ENCODE measurements around the gene GIGYF2.

The GIGYF2 gene

GRCh38 chr2:232779465-232779864 is 82.3 kb downstream of the GIGYF2 start:
- no peak for DNase-seq
- Mint-ChIP-seq H3K27me3 (ENCODE audit: low read depth, poor library complexity) (no peaks in the 10 kb centered on the region), H3K36me3 (ENCODE audit: low read depth) (peaks cover 31% of the 10 kb centered on the region), H3K4me1 (peaks cover 26% of the 10 kb centered on the region), H3K27ac (peak overlapping the region; percentile 44), H3K9me3 (no peaks in the 10 kb centered on the region), H3K4me3 (no peak overlapping the region)
- TF ChIP-seq CTCF (IDR thresholded peaks at IDR 0.05) = no peak

DNA sequence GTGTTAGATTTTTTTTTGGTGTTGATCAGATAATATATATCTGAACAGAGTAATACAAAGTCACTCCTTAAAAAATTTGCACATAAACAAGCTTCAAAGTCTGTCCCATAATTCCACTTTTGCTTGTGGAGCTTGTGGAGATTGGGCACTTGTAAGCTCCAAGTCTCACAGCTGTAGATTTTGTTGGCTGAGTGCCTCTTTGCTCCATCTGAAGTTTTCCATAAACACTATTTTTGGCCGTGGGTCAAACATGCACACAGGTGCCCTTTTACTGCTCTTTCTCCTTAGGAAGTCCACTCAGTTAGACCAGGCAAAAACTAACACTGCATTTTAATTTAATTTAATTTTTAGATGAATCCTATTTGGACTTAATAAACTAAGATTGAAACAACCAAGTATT is 82.8 kb downstream of the GIGYF2 start:
- DNase-seq = no peak
- no peak overlapping the region for H3K4me3 Mint-ChIP-seq
- no peaks in the 10 kb centered on the region for H3K27me3 Mint-ChIP-seq (ENCODE audit: low read depth, poor library complexity)
- TF ChIP-seq CTCF (IDR thresholded peaks at IDR 0.05) = no peak
- peaks cover 36% of the 10 kb centered on the region for H3K36me3 Mint-ChIP-seq (ENCODE audit: low read depth)
- H3K4me1 Mint-ChIP-seq = peaks cover 26% of the 10 kb centered on the region
- no peaks in the 10 kb centered on the region for H3K9me3 Mint-ChIP-seq
- no peak overlapping the region for H3K27ac Mint-ChIP-seq

DNA sequence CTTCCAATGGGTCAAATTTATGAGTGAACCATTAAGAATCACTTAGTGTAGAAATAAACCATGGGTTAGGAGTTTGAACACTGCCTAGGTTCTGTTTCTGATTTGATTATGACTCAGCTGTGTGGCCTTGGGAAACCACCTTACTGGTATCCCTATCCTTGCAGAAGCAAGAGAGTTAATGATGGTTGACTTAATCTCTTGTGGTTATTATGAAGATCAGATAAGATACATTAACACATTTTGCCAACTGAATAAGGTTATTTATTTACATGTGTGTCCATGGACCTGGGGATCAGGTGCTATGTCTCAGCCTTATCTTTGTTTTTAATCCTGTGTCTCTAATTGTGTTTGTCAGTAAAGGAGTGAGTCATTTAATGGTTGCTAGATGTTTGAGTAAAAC is 84.6 kb downstream of the GIGYF2 start:
- no peak for TF ChIP-seq CTCF (IDR thresholded peaks at IDR 0.05)
- Mint-ChIP-seq H3K36me3 (ENCODE audit: low read depth) (peaks cover 42% of the 10 kb centered on the region), H3K9me3 (no peaks in the 10 kb centered on the region), H3K27ac (no peak overlapping the region), H3K4me1 (peaks cover 14% of the 10 kb centered on the region), H3K4me3 (no peak overlapping the region), H3K27me3 (ENCODE audit: low read depth, poor library complexity) (no peaks in the 10 kb centered on the region)
- DNase-seq = no peak

- DNase-seq = no peak
- H3K27ac Mint-ChIP-seq = no peak overlapping the region
- peaks cover 54% of the 10 kb centered on the region for H3K36me3 Mint-ChIP-seq (ENCODE audit: low read depth)
- H3K9me3 Mint-ChIP-seq = no peaks in the 10 kb centered on the region
- no peak for TF ChIP-seq CTCF (IDR thresholded peaks at IDR 0.05)
- H3K4me1 Mint-ChIP-seq = peaks cover 12% of the 10 kb centered on the region
- no peak overlapping the region for H3K4me3 Mint-ChIP-seq
- no peaks in the 10 kb centered on the region for H3K27me3 Mint-ChIP-seq (ENCODE audit: low read depth, poor library complexity)
Measured at GRCh38 chr2:232783278-232783677, 86.1 kb downstream of the GIGYF2 start.

DNA sequence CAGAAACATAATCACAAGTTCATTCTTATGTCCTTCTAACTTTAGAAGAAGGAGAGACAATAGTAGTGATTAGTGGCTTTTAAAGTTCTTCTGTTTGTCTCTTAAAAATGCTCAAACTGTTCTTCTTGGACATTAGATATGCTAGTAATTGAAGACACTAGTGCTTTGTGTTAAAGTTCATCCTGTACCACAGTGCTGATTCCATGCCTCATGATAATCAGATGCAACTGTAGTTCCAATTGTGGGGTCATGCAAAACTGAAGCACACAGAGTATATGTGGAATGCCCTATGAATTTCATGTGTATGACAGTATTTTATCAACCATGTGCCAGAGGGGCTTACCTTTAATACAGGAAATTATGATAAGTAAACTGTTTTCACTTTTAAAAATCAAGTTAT is 90.7 kb downstream of the GIGYF2 start:
- Mint-ChIP-seq H3K27me3 (ENCODE audit: low read depth, poor library complexity) (no peaks in the 10 kb centered on the region), H3K4me3 (no peak overlapping the region), H3K9me3 (no peaks in the 10 kb centered on the region), H3K4me1 (no peaks in the 10 kb centered on the region), H3K27ac (no peak overlapping the region), H3K36me3 (ENCODE audit: low read depth) (peaks cover 74% of the 10 kb centered on the region)
- no peak for DNase-seq
- no peak for TF ChIP-seq CTCF (IDR thresholded peaks at IDR 0.05)

- no peak for DNase-seq
- peak overlapping the region; percentile 58 for H3K27ac Mint-ChIP-seq
- H3K9me3 Mint-ChIP-seq = no peaks in the 10 kb centered on the region
- H3K27me3 Mint-ChIP-seq (ENCODE audit: low read depth, poor library complexity) = no peaks in the 10 kb centered on the region
- no peaks in the 10 kb centered on the region for H3K4me1 Mint-ChIP-seq
- H3K36me3 Mint-ChIP-seq (ENCODE audit: low read depth) = peaks cover 62% of the 10 kb centered on the region
- TF ChIP-seq CTCF (IDR thresholded peaks at IDR 0.05) = no peak
- no peak overlapping the region for H3K4me3 Mint-ChIP-seq
Measured at GRCh38 chr2:232789082-232789481, 92.0 kb downstream of the GIGYF2 start.

All from nephron progenitor cell (in vitro differentiated cells).